K562 (cell line): Measurements from ENCODE around the gene NCOR2. TPM values are rescaled to one million over a fixed set of nuclear protein-coding genes. Genes with fewer than 3 reads are reported as not detected.

Source experiments
- ATAC-seq: fragments of 200-7000 bp; cut with Tn5 transposase; 3 replicates; pipeline ENCODE4 v1.9.1; 2020; ENCODE audit warnings: moderate library complexity
- BruUV-seq: library from RNA; stranded (reverse); fragments of 400-500 nt; replicated peaks from 2 replicates; lab custom pipeline; 2021; lab: Mats Ljungman, UMichigan
- CTCF ChIA-PET: fragments of 300-600 bp; formaldehyde crosslinking; extraction: SDS; loops from one replicate; lab custom pipeline; 2021; ENCODE audit warnings: low intra/inter-chr PET ratio; lab: Yijun Ruan, JAX
- POLR2A ChIA-PET: fragments of 300-600, 350-650 bp; sonication (Branson Sonifier 250); formaldehyde crosslinking; extraction: SDS; loops from one replicate; lab custom pipeline; 2021; ENCODE audit warnings: antibody characterized with exemption, inconsistent platforms; lab: Yijun Ruan, JAX
- DNase-seq, 4 experiments: peaks; one replicate each; pipeline versions ENCODE4 v3.0.0 to v3.0.0-alpha.2; 2011 to 2018; ENCODE audit warnings: low spot score in 3 of 4, mixed read lengths in 3 of 4; ENCODE audit errors: extremely low read depth in 1 of 4
- FAIRE-seq: peaks from 2 replicates; lab custom pipeline; 2011; peaks lifted over from hg19 to GRCh38; lab: Jason Lieb, UNC
- H2AFZ ChIP-seq: 2 replicates; pipeline ENCODE4 v1.6.0; 2011; ENCODE audit warnings: low read depth, low read length, control low read depth, inconsistent platforms
- H3K27ac ChIP-seq: fragments of 200-600 bp; 3 replicates; pipeline ENCODE4 v1.8.0; 2011; ENCODE audit warnings: low read depth, mild to moderate bottlenecking, control low read depth, inconsistent platforms, low read length, moderate library complexity, mixed read lengths; ENCODE audit errors: extremely low read depth
- H3K27me3 ChIP-seq, 2 experiments: fragments of 300-600 bp in 1 of 2; 2 replicates in 1 of 2; 3 replicates in 1 of 2; pipeline versions ENCODE4 v1.6.0 to v1.8.0; 2011; ENCODE audit warnings: inconsistent platforms in 2 of 2, low read length in 2 of 2, mild to moderate bottlenecking in 1 of 2, mixed read lengths in 1 of 2, moderate library complexity in 1 of 2; ENCODE audit not compliant: control insufficient read depth in 2 of 2, insufficient read depth in 2 of 2
- H3K36me3 ChIP-seq: fragments of 300-600 bp; 3 replicates; pipeline ENCODE4 v1.8.0; 2011; ENCODE audit warnings: mild to moderate bottlenecking, low read length, inconsistent platforms; ENCODE audit not compliant: control insufficient read depth, insufficient read depth
- H3K4me1 ChIP-seq, 2 experiments: fragments of 200-600 bp in 1 of 2; replicated peaks in 1 of 2; 2 replicates in 1 of 2; 3 replicates in 1 of 2; pipeline versions ENCODE4 v1.5.1 to v1.8.0; 2011; ENCODE audit warnings: inconsistent platforms in 2 of 2, low read length in 2 of 2, mild to moderate bottlenecking in 1 of 2, mixed read lengths in 1 of 2, moderate library complexity in 1 of 2; ENCODE audit not compliant: control insufficient read depth in 2 of 2, insufficient read depth in 2 of 2
- H3K4me2 ChIP-seq: 2 replicates; pipeline ENCODE4 v1.6.1; 2011; ENCODE audit warnings: low read length, control low read depth, inconsistent platforms, mixed read lengths; ENCODE audit not compliant: insufficient read depth
- H3K4me3 ChIP-seq: fragments of 200-600 bp; sonication (generic), shearing (Covaris generic); 2 replicates; pipeline ENCODE4 v1.5.1; 2016; ENCODE audit warnings: control low read depth, inconsistent platforms
- H3K79me2 ChIP-seq: fragments of 200-600 bp; 3 replicates; pipeline ENCODE4 v1.8.0; 2011; ENCODE audit warnings: low read length, inconsistent platforms; ENCODE audit not compliant: control insufficient read depth, insufficient read depth
- H3K9ac ChIP-seq, 2 experiments: 2 replicates each; pipeline versions ENCODE4 v1.6.0 to v1.6.1; 2011; ENCODE audit warnings: low read depth in 2 of 2, low read length in 2 of 2, control low read depth in 1 of 2, inconsistent platforms in 1 of 2, mild to moderate bottlenecking in 1 of 2, mixed read lengths in 1 of 2; ENCODE audit not compliant: insufficient read depth in 1 of 2
- H3K9me1 ChIP-seq: one replicate; pipeline ENCODE4 v1.6.0; 2011; ENCODE audit warnings: inconsistent platforms, mild to moderate bottlenecking, low read length, moderate library complexity; ENCODE audit not compliant: control insufficient read depth, insufficient read depth
- H3K9me3 ChIP-seq: replicated peaks from 2 replicates; pipeline ENCODE4 v1.5.1; 2011; ENCODE audit warnings: low read depth, low read length, inconsistent platforms; ENCODE audit not compliant: control insufficient read depth, insufficient read depth
- H4K20me1 ChIP-seq: replicated peaks from 2 replicates; pipeline ENCODE4 v1.6.1; 2011; ENCODE audit warnings: low read length, inconsistent platforms, mixed read lengths; ENCODE audit not compliant: control insufficient read depth, insufficient read depth
- CBX5 ChIP-seq: IDR thresholded peaks from 2 replicates; pipeline ENCODE4 v1.6.1; 2014; ENCODE audit warnings: low read depth, borderline replicate concordance
- EGR1 ChIP-seq: fragments of 450-650 bp; conservative IDR thresholded peaks from 2 replicates; pipeline ENCODE4 v1.6.1; 2017; ENCODE audit warnings: mild to moderate bottlenecking
- FOXK2 ChIP-seq, 2 experiments: fragments of 450-650 bp; IDR thresholded peaks in 1 of 2; conservative IDR thresholded peaks in 1 of 2; 2 replicates each; pipeline ENCODE4 v1.6.1; 2016; ENCODE audit warnings: low read depth in 2 of 2, mild to moderate bottlenecking in 1 of 2
- GTF2E2 ChIP-seq: fragments of 200-800 bp; sonication (Bioruptor generic); IDR thresholded peaks from 2 replicates; pipeline ENCODE4 v1.6.1; 2016; ENCODE audit warnings: missing genetic modification characterization, missing compliant biosample characterization
- MEIS2 ChIP-seq: fragments of 450-650 bp; IDR thresholded peaks from 2 replicates; pipeline ENCODE4 v1.6.1; 2014; ENCODE audit warnings: mild to moderate bottlenecking; ENCODE audit not compliant: partially characterized antibody
- MNT ChIP-seq, 2 experiments: fragments of 450-650 bp; conservative IDR thresholded peaks; 2 replicates each; pipeline ENCODE4 v1.6.1; 2017; ENCODE audit warnings: mild to moderate bottlenecking in 2 of 2, moderate library complexity in 2 of 2
- MTA3 ChIP-seq: fragments of 450-650 bp; formaldehyde crosslinking; IDR thresholded peaks from 2 replicates; pipeline ENCODE4 v1.6.1; 2017; ENCODE audit warnings: mild to moderate bottlenecking, borderline replicate concordance
- NFE2 ChIP-seq: IDR thresholded peaks from 2 replicates; pipeline ENCODE4 v1.6.1; 2014; ENCODE audit warnings: antibody characterized with exemption, low read depth
- PBX2 ChIP-seq, 2 experiments: IDR thresholded peaks in 1 of 2; conservative IDR thresholded peaks in 1 of 2; 2 replicates each; pipeline ENCODE4 v1.6.1; 2016; ENCODE audit warnings: low read depth in 2 of 2, mild to moderate bottlenecking in 1 of 2, missing compliant biosample characterization in 1 of 2, missing genetic modification characterization in 1 of 2, moderate library complexity in 1 of 2
- SAP30 ChIP-seq: fragments of 200-600 bp; sonication (generic); IDR thresholded peaks from 2 replicates; pipeline ENCODE4 v1.6.1; 2012; ENCODE audit warnings: borderline replicate concordance, low read depth, mild to moderate bottlenecking, moderate library complexity, low read length, control low read depth, inconsistent platforms; ENCODE audit not compliant: insufficient read depth, poor library complexity, severe bottlenecking
- ZNF253 ChIP-seq: fragments of 250-450 bp; sonication (Bioruptor Pico); conservative IDR thresholded peaks from 2 replicates; pipeline ENCODE4 v1.6.1; 2021; ENCODE audit warnings: mild to moderate bottlenecking
- ZNF384 ChIP-seq: IDR thresholded peaks from 2 replicates; pipeline ENCODE4 v1.6.1; 2012; ENCODE audit warnings: low read depth, low read length, improper control_type of control experiment
- ZNF699 ChIP-seq: fragments of 250-450 bp; sonication (Bioruptor Pico); IDR thresholded peaks from 2 replicates; pipeline ENCODE4 v1.8.0; 2021; ENCODE audit warnings: mild to moderate bottlenecking, moderate library complexity; ENCODE audit not compliant: insufficient replicate concordance
- WGBS: fragments of 100-300 bp; shearing (Covaris generic); methylation state at CpG from one replicate; pipeline ENCODE4 v1.1.6; 2016; ENCODE audit warnings: low coverage, mixed read lengths; ENCODE audit not compliant: insufficient coverage; ENCODE audit errors: missing lambda C conversion rate; 5-methylcytosine and 5-hydroxymethylcytosine counted together
- in situ Hi-C: fragments of 300-500 bp; cut with MboI; formaldehyde crosslinking; loops from 4 replicates; pipeline ENCODE4 v1.15.0; 2018; ENCODE audit warnings: inconsistent platforms, mixed read lengths
- intact Hi-C: fragments of 100-400 bp; cut with micrococcal nuclease; formaldehyde crosslinking; loops from 2 replicates; pipeline ENCODE4 v1.14.2; 2022
- polyA plus RNA-seq, 8 experiments: library from polyadenylated mRNA; depleted of rRNA in 4 of 8; stranded (reverse) in 5 of 8; unstranded in 3 of 8; fragments of >200 nt; fragmentation: Nextera tagmentation in 2 of 8; fragmentation: Illumina TruSeq in 1 of 8; extraction: Ambion mirVana in 2 of 8; extraction: Trizol in 1 of 8; gene quantifications; 2 replicates each; pipeline versions ENCODE4 v1.2.1 to v1.2.3, GENCODE V29; 2011 to 2014; ENCODE audit warnings: inconsistent platforms in 1 of 8, missing spikeins in 1 of 8
- total RNA-seq, 7 experiments: library from RNA; depleted of rRNA in 6 of 7; stranded (reverse); fragments of >200 nt in 6 of 7; fragmentation: Illumina TruSeq in 2 of 7; extraction: Trizol in 2 of 7; gene quantifications; 2 replicates each; pipeline versions ENCODE4 v1.2.1 to v1.2.3, GENCODE V29; 2011 to 2021; ENCODE audit warnings: low replicate concordance in 1 of 7
- TF ChIP-seq, protein P1 (sequence below): fragments of 250-450 bp; sonication (Bioruptor Pico); IDR thresholded peaks from 2 replicates; pipeline ENCODE4 v1.4.0; 2020; ENCODE audit warnings: mild to moderate bottlenecking, moderate library complexity

The NCOR2 gene
- total and polyA plus RNA-seq, 9 of the 15 experiments (the other 6 are each of a cell fraction or from before 2014, with no cell fraction given), result 0.18 to 126 (median 8.4) TPM

DNA sequence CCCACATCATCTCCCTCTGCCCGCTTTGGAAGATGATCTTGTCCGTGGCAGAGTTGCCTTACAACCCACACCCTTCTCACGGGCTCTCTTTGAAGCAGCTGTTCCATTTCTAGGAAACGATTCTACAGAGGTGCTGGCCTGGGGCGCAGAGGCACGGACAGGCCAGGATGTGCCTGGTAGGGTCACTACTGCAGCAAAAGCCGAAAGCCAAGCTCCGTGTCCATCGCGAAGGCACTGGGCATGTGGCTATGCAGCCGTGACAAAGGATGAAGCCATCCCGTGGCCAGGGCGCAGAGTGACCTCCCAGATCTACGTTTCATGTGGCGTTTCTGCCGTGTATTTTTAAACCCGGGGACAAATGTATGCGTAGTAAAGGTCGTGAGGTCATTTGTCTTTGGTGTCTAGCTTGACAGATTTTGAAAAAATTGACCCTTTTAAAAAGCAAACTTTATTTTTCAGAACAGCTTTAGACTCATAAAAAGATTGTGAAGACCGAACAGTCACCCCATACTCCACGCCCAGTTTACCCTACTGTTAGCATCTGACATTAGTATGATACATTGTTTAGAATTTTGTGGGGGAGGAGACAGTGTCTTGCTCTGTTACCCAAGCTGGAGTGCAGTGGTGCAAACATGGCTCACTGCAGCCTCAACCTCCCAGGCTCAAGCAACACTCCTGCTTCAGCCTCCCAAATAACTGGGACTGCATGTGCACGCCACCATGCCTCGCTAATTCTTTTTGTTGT is 40.4 kb upstream of the NCOR2 start:
- peak; percentile 11 for FAIRE-seq
- Histone ChIP-seq H3K4me2 (no peak overlapping the region), H3K9ac (peak overlapping the region in 1 of 2 experiments; percentile 79; a peak in 2 of 4 replicates), H3K79me2 (no peaks in the 10 kb centered on the region), H3K27me3 (no peaks in the 10 kb centered on the region), H3K4me3 (no peak overlapping the region), H4K20me1 (no peaks in the 10 kb centered on the region), H3K36me3 (no peaks in the 10 kb centered on the region), H3K27ac (no peak overlapping the region; the same call in 2 of the 3 replicates), H3K4me1 (peaks cover 37 to 60% of the 10 kb centered on the region in 2 experiments), H2AFZ (peak overlapping the region; percentile 75; the same call in 1 of the 2 replicates), H3K9me1 (no peaks in the 10 kb centered on the region), H3K9me3 (0 out of 2 replicates have a peak, but pooled peaks cover 3% of the 10 kb centered on the region)
- CTCF ChIA-PET, result no interaction called here
- 81% methylated on average over 23 of the region's 23 CpGs for WGBS
- DNase-seq, result no peak
- no TSS peak for BruUV-seq
- intact Hi-C loops (no loop called here), in situ Hi-C loops (no loop called here)
- POLR2A ChIA-PET, result interaction anchor here (0.6 kb wide), 2 partner anchors 17 to 53 kb away, joined by 3 read pairs; no protein-coding TSS in a partner anchor
- no peak for ATAC-seq
- no peak for TF ChIP-seq ZNF384
- TF ChIP-seq EGR1, result 0 out of 2 replicates have a peak, but pooled peaks have one; percentile 9
- no peak for TF ChIP-seq ZNF253 (CRISPR knock-in tag)
- no peak for TF ChIP-seq ZNF699
- TF ChIP-seq, protein P1, sequence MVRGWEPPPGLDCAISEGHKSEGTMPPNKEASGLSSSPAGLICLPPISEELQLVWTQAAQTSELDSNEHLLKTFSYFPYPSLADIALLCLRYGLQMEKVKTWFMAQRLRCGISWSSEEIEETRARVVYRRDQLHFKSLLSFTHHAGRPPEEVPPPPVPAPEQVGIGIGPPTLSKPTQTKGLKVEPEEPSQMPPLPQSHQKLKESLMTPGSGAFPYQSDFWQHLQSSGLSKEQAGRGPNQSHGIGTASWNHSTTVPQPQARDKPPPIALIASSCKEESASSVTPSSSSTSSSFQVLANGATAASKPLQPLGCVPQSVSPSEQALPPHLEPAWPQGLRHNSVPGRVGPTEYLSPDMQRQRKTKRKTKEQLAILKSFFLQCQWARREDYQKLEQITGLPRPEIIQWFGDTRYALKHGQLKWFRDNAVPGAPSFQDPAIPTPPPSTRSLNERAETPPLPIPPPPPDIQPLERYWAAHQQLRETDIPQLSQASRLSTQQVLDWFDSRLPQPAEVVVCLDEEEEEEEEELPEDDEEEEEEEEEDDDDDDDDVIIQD, result no peak
- no peak for TF ChIP-seq CBX5
- peak; percentile 56 for TF ChIP-seq MEIS2
- TF ChIP-seq GTF2E2 (tag), result no peak
- no peak for TF ChIP-seq FOXK2 (conservative IDR thresholded peaks at IDR 0.05 in 1 of 2, IDR thresholded peaks at IDR 0.05 in 1 of 2; ENCODE audit: low read depth in 2 of 2)
- TF ChIP-seq MNT (conservative IDR thresholded peaks at IDR 0.05), result no peak
- no peak for TF ChIP-seq MTA3
- TF ChIP-seq NFE2, result no peak
- TF ChIP-seq SAP30, result no peak
- no peak for TF ChIP-seq PBX2 (CRISPR knock-in tag; IDR thresholded peaks at IDR 0.05; ENCODE audit: low read depth)
- 0 out of 2 replicates have a peak, but pooled peaks have one; percentile 8 for TF ChIP-seq PBX2 (tag; conservative IDR thresholded peaks at IDR 0.05; ENCODE audit: low read depth)
